HTERT RPE-1 (cell line): ENCODE data around the gene LPCAT2.
"Not testable (repeated sequence)": the region's sequence is repeated elsewhere in the genome, so short reads cannot be mapped to it uniquely, and the experiment has no call there.

ENCODE experiments used
- in situ Hi-C: fragments of 300-500 bp; cut with MboI; formaldehyde crosslinking; loops from 4 replicates; pipeline ENCODE4 v1.14.3; 2020; ENCODE audit warnings: low sequenced_read_pairs

LPCAT2 gene

GRCh38 chr16:55585631-55586030 is 76.8 kb downstream of the LPCAT2 start:
- in situ Hi-C loops = no loop called here

- in situ Hi-C loops = no loop called here
Observed at GRCh38 chr16:55588799-55589198, 79.9 kb downstream of the LPCAT2 start.

- in situ Hi-C loops = no loop called here
Observed at GRCh38 chr16:55592306-55592705, 83.4 kb downstream of the LPCAT2 start.

GRCh38 chr16:55597928-55598327 is 89.1 kb downstream of the LPCAT2 start:
- in situ Hi-C loops = no loop called here

- in situ Hi-C loops = no loop called here
Observed at GRCh38 chr16:55605754-55606336, 97.0 kb downstream of the LPCAT2 start.

GRCh38 chr16:55613613-55614335 is 104.9 kb downstream of the LPCAT2 start:
- in situ Hi-C loops = no loop called here

GRCh38 chr16:55615071-55615470 is 106.2 kb downstream of the LPCAT2 start:
- in situ Hi-C loops = no loop called here

GRCh38 chr16:55615670-55616069 is 106.8 kb downstream of the LPCAT2 start:
- in situ Hi-C loops = not testable (repeated sequence)

GRCh38 chr16:55621771-55622170 is 112.9 kb downstream of the LPCAT2 start:
- in situ Hi-C loops = no loop called here

- in situ Hi-C loops = no loop called here
Observed at GRCh38 chr16:55622272-55622671, 113.4 kb downstream of the LPCAT2 start.

- in situ Hi-C loops = no loop called here
Observed at GRCh38 chr16:55622930-55623561, 114.2 kb downstream of the LPCAT2 start.

GRCh38 chr16:55623640-55624039 is 114.8 kb downstream of the LPCAT2 start:
- in situ Hi-C loops = no loop called here

GRCh38 chr16:55624696-55625095 is 115.8 kb downstream of the LPCAT2 start:
- in situ Hi-C loops = no loop called here

GRCh38 chr16:55625843-55626242 is 117.0 kb downstream of the LPCAT2 start:
- in situ Hi-C loops = no loop called here

GRCh38 chr16:55628306-55628968 is 119.6 kb downstream of the LPCAT2 start:
- in situ Hi-C loops = no loop called here

- in situ Hi-C loops = no loop called here
Observed at GRCh38 chr16:55630774-55631173, 121.9 kb downstream of the LPCAT2 start.

- in situ Hi-C loops = no loop called here
Observed at GRCh38 chr16:55632259-55632658, 123.4 kb downstream of the LPCAT2 start.

- in situ Hi-C loops = no loop called here
Observed at GRCh38 chr16:55634193-55634592, 125.3 kb downstream of the LPCAT2 start.
